Hepatocyte (in vitro differentiated cells): ENCODE results near the gene CORO1C. TPM values are rescaled to one million over a fixed set of nuclear protein-coding genes. Genes with fewer than 3 reads are reported as not detected.

Source experiments
- DNase-seq: peaks from one replicate; pipeline ENCODE4 v3.0.0-alpha.2; 2016; ENCODE audit warnings: low spot score
- H2AFZ ChIP-seq: fragments of 200-600 bp; sonication (generic); 2 replicates; pipeline ENCODE4 v1.6.0; 2016; ENCODE audit warnings: antibody characterized with exemption, mild to moderate bottlenecking
- H3K27ac ChIP-seq: fragments of 200-600 bp; sonication (generic); 2 replicates; pipeline ENCODE4 v1.5.1; 2016; ENCODE audit warnings: mild to moderate bottlenecking
- H3K27me3 ChIP-seq: fragments of 200-600 bp; sonication (generic); 2 replicates; pipeline ENCODE4 v1.6.1; 2016
- H3K36me3 ChIP-seq: fragments of 200-600 bp; sonication (generic); replicated peaks from 2 replicates; pipeline ENCODE4 v1.5.1; 2016; ENCODE audit warnings: low read depth; ENCODE audit not compliant: insufficient read depth
- H3K4me1 ChIP-seq: fragments of 200-600 bp; sonication (generic); 2 replicates; pipeline ENCODE4 v1.5.1; 2016; ENCODE audit warnings: mild to moderate bottlenecking, moderate library complexity; ENCODE audit not compliant: insufficient read depth
- H3K4me2 ChIP-seq: fragments of 200-600 bp; sonication (generic); 2 replicates; pipeline ENCODE4 v1.6.0; 2016
- H3K4me3 ChIP-seq: fragments of 200-600 bp; sonication (generic); 2 replicates; pipeline ENCODE4 v1.5.1; 2016; ENCODE audit warnings: mild to moderate bottlenecking
- H3K79me2 ChIP-seq: fragments of 200-600 bp; sonication (generic); 2 replicates; pipeline ENCODE4 v1.6.0; 2017; ENCODE audit warnings: mild to moderate bottlenecking
- H3K9me2 ChIP-seq: fragments of 200-600 bp; sonication (generic); replicated peaks from 2 replicates; pipeline ENCODE4 v1.6.0; 2017; ENCODE audit warnings: mild to moderate bottlenecking; ENCODE audit not compliant: insufficient read depth
- H3K9me3 ChIP-seq: fragments of 200-600 bp; sonication (generic); 2 replicates; pipeline ENCODE4 v1.5.1; 2016; ENCODE audit warnings: low read depth, mild to moderate bottlenecking
- H4K20me1 ChIP-seq: fragments of 200-600 bp; sonication (generic); 2 replicates; pipeline ENCODE4 v1.6.0; 2016; ENCODE audit warnings: mild to moderate bottlenecking; ENCODE audit not compliant: insufficient read depth, poor library complexity, severe bottlenecking
- CTCF ChIP-seq: fragments of 200-600 bp; sonication (generic); IDR thresholded peaks from 2 replicates; pipeline ENCODE4 v1.5.1; 2016; ENCODE audit warnings: antibody characterized with exemption, mild to moderate bottlenecking; ENCODE audit not compliant: poor library complexity
- EZH2 ChIP-seq: fragments of 200-600 bp; sonication (generic); IDR thresholded peaks from 2 replicates; pipeline ENCODE4 v1.6.1; 2016; ENCODE audit warnings: antibody characterized with exemption, mild to moderate bottlenecking, borderline replicate concordance
- EZH2phosphoT487 ChIP-seq: fragments of 200-600 bp; sonication (generic); IDR thresholded peaks from one replicate; pipeline ENCODE4 v1.6.1; 2018; ENCODE audit warnings: antibody characterized with exemption, mild to moderate bottlenecking, low read depth, moderate library complexity; ENCODE audit not compliant: unreplicated experiment, severe bottlenecking
- WGBS: methylation state at CpG from one replicate; pipeline ENCODE4 v1.1.6; 2016; ENCODE audit warnings: low lambda C conversion rate; ENCODE audit errors: missing lambda C conversion rate; 5-methylcytosine and 5-hydroxymethylcytosine counted together
- polyA plus RNA-seq: library from polyadenylated mRNA; unstranded; fragments of >200 nt; fragmentation: Nextera tagmentation; extraction: Ambion mirVana; gene quantifications from 2 replicates; pipeline ENCODE4 v1.2.1, GENCODE V29; 2016
- total RNA-seq: library from RNA; depleted of rRNA; stranded (reverse); fragments of >200 nt; gene quantifications from 2 replicates; pipeline ENCODE4 v1.2.3, GENCODE V29; 2014

CORO1C gene
- total and polyA plus RNA-seq, 2 experiments from 2014 or later, result 110 to 137 TPM

- Histone ChIP-seq H3K27ac (no peak overlapping the region), H3K9me2 (no peaks in the 10 kb centered on the region), H3K4me2 (no peak overlapping the region), H4K20me1 (no peaks in the 10 kb centered on the region), H3K36me3 (no peaks in the 10 kb centered on the region), H3K79me2 (no peaks in the 10 kb centered on the region), H3K27me3 (no peaks in the 10 kb centered on the region), H3K4me3 (no peak overlapping the region), H3K4me1 (no peaks in the 10 kb centered on the region), H2AFZ (no peak overlapping the region), H3K9me3 (no peaks in the 10 kb centered on the region)
- 98% methylated on average over 11 of the region's 11 CpGs for WGBS
- TF ChIP-seq CTCF (no peak), EZH2 (no peak), EZH2phosphoT487 (no peak)
- DNase-seq, result no peak
Observed at GRCh38 chr12:108761226-108761625, 29.9 kb upstream of the CORO1C start.

- H3K36me3 ChIP-seq, result no peaks in the 10 kb centered on the region
- H3K79me2 ChIP-seq, result no peaks in the 10 kb centered on the region
- H3K27ac ChIP-seq, result no peak overlapping the region
- 85% methylated on average over 10 of the region's 11 CpGs for WGBS
- no peak overlapping the region for H3K4me3 ChIP-seq
- no peak overlapping the region for H3K4me2 ChIP-seq
- H2AFZ ChIP-seq, result no peak overlapping the region
- no peaks in the 10 kb centered on the region for H4K20me1 ChIP-seq
- no peaks in the 10 kb centered on the region for H3K4me1 ChIP-seq
- no peaks in the 10 kb centered on the region for H3K9me2 ChIP-seq
- no peaks in the 10 kb centered on the region for H3K27me3 ChIP-seq
- TF ChIP-seq EZH2phosphoT487 (no peak), CTCF (no peak), EZH2 (no peak)
- DNase-seq, result no peak
- H3K9me3 ChIP-seq, result no peaks in the 10 kb centered on the region
Observed at GRCh38 chr12:108759924-108760323, 28.6 kb upstream of the CORO1C start.

GRCh38 chr12:108757856-108758255 is 26.5 kb upstream of the CORO1C start:
- H3K36me3 ChIP-seq, result no peaks in the 10 kb centered on the region
- 96% methylated on average over 2 of the region's 2 CpGs for WGBS
- no peak overlapping the region for H3K27ac ChIP-seq
- H4K20me1 ChIP-seq, result no peaks in the 10 kb centered on the region
- no peaks in the 10 kb centered on the region for H3K79me2 ChIP-seq
- H3K4me3 ChIP-seq, result no peak overlapping the region
- no peaks in the 10 kb centered on the region for H3K9me3 ChIP-seq
- H3K4me1 ChIP-seq, result no peaks in the 10 kb centered on the region
- no peak for DNase-seq
- H3K4me2 ChIP-seq, result no peak overlapping the region
- H3K27me3 ChIP-seq, result no peaks in the 10 kb centered on the region
- no peak for TF ChIP-seq EZH2
- no peak for TF ChIP-seq EZH2phosphoT487
- TF ChIP-seq CTCF, result no peak
- no peak overlapping the region for H2AFZ ChIP-seq
- no peaks in the 10 kb centered on the region for H3K9me2 ChIP-seq

GRCh38 chr12:108756421-108756820 is 25.1 kb upstream of the CORO1C start:
- no peak for DNase-seq
- Histone ChIP-seq H3K4me1 (no peaks in the 10 kb centered on the region), H3K27me3 (no peaks in the 10 kb centered on the region), H3K4me2 (no peak overlapping the region), H3K9me2 (no peaks in the 10 kb centered on the region), H3K79me2 (no peaks in the 10 kb centered on the region), H3K27ac (no peak overlapping the region), H2AFZ (no peak overlapping the region), H3K36me3 (no peaks in the 10 kb centered on the region), H3K9me3 (no peaks in the 10 kb centered on the region), H3K4me3 (no peak overlapping the region), H4K20me1 (no peaks in the 10 kb centered on the region)
- TF ChIP-seq EZH2phosphoT487, result no peak
- TF ChIP-seq EZH2, result no peak
- no peak for TF ChIP-seq CTCF
- 90% methylated on average over 6 of the region's 6 CpGs for WGBS
